Measurements from ENCODE around the gene SLC41A2.

The SLC41A2 gene

GRCh38 chr12:104928036-104928745, 29.9 kb downstream of the SLC41A2 start:
- no peak for DNase-seq

GRCh38 chr12:104925501-104925900, 32.6 kb downstream of the SLC41A2 start:
- no peak for DNase-seq

- no peak for DNase-seq
Measured at GRCh38 chr12:104921340-104921739, 36.8 kb downstream of the SLC41A2 start.

GRCh38 chr12:104911942-104912341, 46.1 kb downstream of the SLC41A2 start:
- DNase-seq, result no peak

- DNase-seq, result no peak
Measured at GRCh38 chr12:104910196-104910840, 47.8 kb downstream of the SLC41A2 start.

GRCh38 chr12:104909761-104910160, 48.3 kb downstream of the SLC41A2 start:
- DNase-seq, result no peak
